Measurements from ENCODE around the gene KRTAP10-10. TPM values are rescaled to one million over a fixed set of nuclear protein-coding genes. Genes with fewer than 3 reads are reported as not detected.
"Not testable (repeated sequence)": the region's sequence is repeated elsewhere in the genome, so short reads cannot be mapped to it uniquely, and the experiment has no call there.

Gene KRTAP10-10
- total RNA-seq, 1 donor from 2014 or later, result not detected

- intact Hi-C loops (cut with micrococcal nuclease), result no loop called here
These were observed 10.9 kb upstream of the KRTAP10-10 start for GRCh38 chr21:44626262-44626661.

GRCh38 chr21:44626673-44627143 is 10.4 kb upstream of the KRTAP10-10 start, which contains the start of gene KRTAP10-9:
Gene KRTAP10-9 (plus strand): TSS chr21:44627093. CDS start chr21:44627172, 79 bp downstream.
- intact Hi-C loops (cut with micrococcal nuclease), result no loop called here

GRCh38 chr21:44627181-44627822 is 9.9 kb upstream of the KRTAP10-10 start:
- intact Hi-C loops (cut with micrococcal nuclease), result not testable (repeated sequence)

- intact Hi-C loops (cut with micrococcal nuclease), result not testable (repeated sequence)
These were observed 9.3 kb upstream of the KRTAP10-10 start for GRCh38 chr21:44627831-44628233.

- intact Hi-C loops (cut with micrococcal nuclease), result no loop called here
These were observed 8.3 kb upstream of the KRTAP10-10 start for GRCh38 chr21:44628707-44629391.

- intact Hi-C loops (cut with micrococcal nuclease), result no loop called here
These were observed 6.7 kb upstream of the KRTAP10-10 start for GRCh38 chr21:44630440-44630839.

GRCh38 chr21:44632067-44632466 is 5.1 kb upstream of the KRTAP10-10 start:
- intact Hi-C loops (cut with micrococcal nuclease), result no loop called here

- intact Hi-C loops (cut with micrococcal nuclease), result no loop called here
These were observed 743 bp upstream of the KRTAP10-10 start for GRCh38 chr21:44636209-44637017.

- intact Hi-C loops (cut with micrococcal nuclease), result not testable (repeated sequence)
These were observed 744 bp downstream of the KRTAP10-10 start for GRCh38 chr21:44637851-44638348.

GRCh38 chr21:44638506-44639330 is 1.6 kb downstream of the KRTAP10-10 start:
- intact Hi-C loops (cut with micrococcal nuclease), result not testable (repeated sequence)

- intact Hi-C loops (cut with micrococcal nuclease), result no loop called here
These were observed 2.1 kb downstream of the KRTAP10-10 start for GRCh38 chr21:44639331-44639655.

GRCh38 chr21:44640761-44641160 is 3.6 kb downstream of the KRTAP10-10 start:
- intact Hi-C loops (cut with micrococcal nuclease), result no loop called here

GRCh38 chr21:44643741-44644310 is 6.7 kb downstream of the KRTAP10-10 start:
- intact Hi-C loops (cut with micrococcal nuclease), result no loop called here

GRCh38 chr21:44644878-44645277 is 7.7 kb downstream of the KRTAP10-10 start:
- intact Hi-C loops (cut with micrococcal nuclease), result no loop called here

GRCh38 chr21:44646366-44647221 is 9.4 kb downstream of the KRTAP10-10 start, which contains the start of gene KRTAP10-11:
Gene KRTAP10-11 (plus strand): TSS chr21:44646414. CDS start chr21:44646459, 45 bp downstream.
- intact Hi-C loops (cut with micrococcal nuclease), result not testable (repeated sequence)

GRCh38 chr21:44647222-44647552 is 10.0 kb downstream of the KRTAP10-10 start:
- intact Hi-C loops (cut with micrococcal nuclease), result no loop called here

GRCh38 chr21:44648557-44649311 is 11.6 kb downstream of the KRTAP10-10 start:
- intact Hi-C loops (cut with micrococcal nuclease), result no loop called here

- intact Hi-C loops (cut with micrococcal nuclease), result no loop called here
These were observed 12.5 kb downstream of the KRTAP10-10 start for GRCh38 chr21:44649521-44650100.

All from T-helper 2 cell treated with Interferon-gamma antibody and Interleukin-4, amounts not matched to agents 100 ng/mL and 5 ng/mL, for 36 hours (primary cell).